ENCODE measurements around the gene ARHGAP15.

Gene ARHGAP15

GRCh38 chr2:143422681-143423080 is 293.5 kb downstream of the ARHGAP15 start:
- H3K27ac ChIP-seq (replicated peaks), result no peak overlapping the region
- H3K4me3 ChIP-seq (replicated peaks; ENCODE audit: insufficient read depth, low read length), result no peak overlapping the region
- peak in 1 of 2 experiments; percentile 67 for DNase-seq (ENCODE audit: low read depth in 1 of 2, low spot score in 1 of 2)
- TF ChIP-seq POLR2AphosphoS5 (IDR thresholded peaks at IDR 0.05; ENCODE audit: low read depth) (no peak), CTCF (IDR thresholded peaks at IDR 0.05; ENCODE audit: insufficient read depth, low read length) (no peak), SPI1 (IDR thresholded peaks at IDR 0.05; ENCODE audit: borderline replicate concordance, low read depth) (peak; percentile 44; the same call in 1 of the 2 replicates), GABPA (IDR thresholded peaks at IDR 0.05; ENCODE audit: low read depth) (no peak), REST (IDR thresholded peaks at IDR 0.05; ENCODE audit: insufficient replicate concordance, low read depth) (no peak)
- H3K27me3 ChIP-seq (ENCODE audit: insufficient read depth, poor library complexity, severe bottlenecking), result no peaks in the 10 kb centered on the region

- no peaks in the 10 kb centered on the region for H3K27me3 ChIP-seq (ENCODE audit: insufficient read depth, poor library complexity, severe bottlenecking)
- DNase-seq (ENCODE audit: low read depth in 1 of 2, low spot score in 1 of 2), result no peak
- no peak overlapping the region for H3K27ac ChIP-seq (replicated peaks)
- H3K4me3 ChIP-seq (replicated peaks; ENCODE audit: insufficient read depth, low read length), result no peak overlapping the region
- TF ChIP-seq REST (IDR thresholded peaks at IDR 0.05; ENCODE audit: insufficient replicate concordance, low read depth) (no peak), CTCF (IDR thresholded peaks at IDR 0.05; ENCODE audit: insufficient read depth, low read length) (no peak), GABPA (IDR thresholded peaks at IDR 0.05; ENCODE audit: low read depth) (no peak), POLR2AphosphoS5 (IDR thresholded peaks at IDR 0.05; ENCODE audit: low read depth) (no peak), SPI1 (IDR thresholded peaks at IDR 0.05; ENCODE audit: borderline replicate concordance, low read depth) (no peak)
Observed at GRCh38 chr2:143425896-143426295, 296.7 kb downstream of the ARHGAP15 start.

- DNase-seq (ENCODE audit: low read depth in 1 of 2, low spot score in 1 of 2), result no peak
- Histone ChIP-seq H3K27ac (replicated peaks) (no peak overlapping the region), H3K27me3 (ENCODE audit: insufficient read depth, poor library complexity, severe bottlenecking) (no peaks in the 10 kb centered on the region), H3K4me3 (replicated peaks; ENCODE audit: insufficient read depth, low read length) (no peak overlapping the region)
- TF ChIP-seq GABPA (IDR thresholded peaks at IDR 0.05; ENCODE audit: low read depth) (no peak), REST (IDR thresholded peaks at IDR 0.05; ENCODE audit: insufficient replicate concordance, low read depth) (no peak), CTCF (IDR thresholded peaks at IDR 0.05; ENCODE audit: insufficient read depth, low read length) (no peak), SPI1 (IDR thresholded peaks at IDR 0.05; ENCODE audit: borderline replicate concordance, low read depth) (no peak), POLR2AphosphoS5 (IDR thresholded peaks at IDR 0.05; ENCODE audit: low read depth) (no peak)
Observed at GRCh38 chr2:143426296-143426695, 297.1 kb downstream of the ARHGAP15 start.

All from HL-60 (cell line).